Measurements from ENCODE around the gene CCSER1. TPM values are rescaled to one million over a fixed set of nuclear protein-coding genes. Genes with fewer than 3 reads are reported as not detected.
A peak's percentile ranks its signal among the peaks of the same experiment; 100 is the strongest.

CCSER1 gene
- total and polyA plus RNA-seq, 2 experiments from 2014 or later, result 2.9 to 3.4 TPM

GRCh38 chr4:90733211-90733610 is 606.0 kb downstream of the CCSER1 start:
- Histone ChIP-seq H3K4me2 (no peak overlapping the region), H3K4me1 (ENCODE audit: insufficient read depth) (peaks cover 13% of the 10 kb centered on the region), H2AFZ (no peak overlapping the region), H3K36me3 (ENCODE audit: insufficient read depth) (no peaks in the 10 kb centered on the region), H3K9me2 (ENCODE audit: insufficient read depth) (peaks cover 4% of the 10 kb centered on the region; the same call in 1 of the 2 replicates), H3F3A (replicated peaks; ENCODE audit: low read depth) (no peaks in the 10 kb centered on the region), H3K27me3 (ENCODE audit: insufficient read depth) (no peaks in the 10 kb centered on the region), H4K20me1 (replicated peaks; ENCODE audit: insufficient read depth) (no peaks in the 10 kb centered on the region), H3K27ac (ENCODE audit: low read depth) (no peak overlapping the region), H3K4me3 (no peak overlapping the region), H3K79me2 (replicated peaks; ENCODE audit: insufficient read depth) (no peaks in the 10 kb centered on the region)
- DNase-seq (ENCODE audit: low spot score) (no peak), ATAC-seq (no peak)
- TF ChIP-seq JUNB (IDR thresholded peaks at IDR 0.05; ENCODE audit: unreplicated experiment), result no peak
- no peak for TF ChIP-seq REST (IDR thresholded peaks at IDR 0.05; ENCODE audit: unreplicated experiment)
- no peak for TF ChIP-seq NANOG (IDR thresholded peaks at IDR 0.05; ENCODE audit: borderline replicate concordance)
- no peak for TF ChIP-seq CTCF (conservative IDR thresholded peaks at IDR 0.05; ENCODE audit: low read depth in 2 of 2)
- no peak for TF ChIP-seq ZNF114 (CRISPR knock-in tag; IDR thresholded peaks at IDR 0.05)
- TF ChIP-seq ZNF331 (CRISPR knock-in tag; IDR thresholded peaks at IDR 0.05; ENCODE audit: low read depth), result no peak
- H3K36me3 Mint-ChIP-seq (ENCODE audit: low read depth), result no peaks in the 10 kb centered on the region
- H3K4me1 Mint-ChIP-seq, result peaks cover 23% of the 10 kb centered on the region
- H3K4me3 Mint-ChIP-seq, result no peak overlapping the region
- H3K27ac Mint-ChIP-seq, result peak overlapping the region; percentile 15; the same call in 1 of the 2 replicates
- no peaks in the 10 kb centered on the region for H3K9me3 Mint-ChIP-seq
- H3K27me3 Mint-ChIP-seq (ENCODE audit: insufficient read depth, low read depth, poor library complexity), result peaks cover 2% of the 10 kb centered on the region

GRCh38 chr4:90745176-90745575 is 618.0 kb downstream of the CCSER1 start:
- Histone ChIP-seq H3K36me3 (ENCODE audit: insufficient read depth) (no peaks in the 10 kb centered on the region), H2AFZ (no peak overlapping the region), H4K20me1 (replicated peaks; ENCODE audit: insufficient read depth) (no peaks in the 10 kb centered on the region), H3K27me3 (ENCODE audit: insufficient read depth) (no peaks in the 10 kb centered on the region), H3K4me3 (no peak overlapping the region), H3K4me2 (no peak overlapping the region), H3K4me1 (ENCODE audit: insufficient read depth) (no peaks in the 10 kb centered on the region; the same call in 1 of the 2 replicates), H3K79me2 (replicated peaks; ENCODE audit: insufficient read depth) (no peaks in the 10 kb centered on the region), H3K9me2 (ENCODE audit: insufficient read depth) (no peaks in the 10 kb centered on the region), H3K27ac (ENCODE audit: low read depth) (no peak overlapping the region), H3F3A (replicated peaks; ENCODE audit: low read depth) (no peaks in the 10 kb centered on the region)
- no peak for DNase-seq (ENCODE audit: low spot score)
- ATAC-seq, result no peak
- H3K27me3 Mint-ChIP-seq (ENCODE audit: insufficient read depth, low read depth, poor library complexity), result peaks cover 2% of the 10 kb centered on the region
- H3K9me3 Mint-ChIP-seq, result peaks cover 2% of the 10 kb centered on the region; the same call in 2 of the 3 replicates
- H3K36me3 Mint-ChIP-seq (ENCODE audit: low read depth), result peaks cover 4% of the 10 kb centered on the region; the same call in 2 of the 3 replicates
- H3K4me3 Mint-ChIP-seq, result no peak overlapping the region
- H3K27ac Mint-ChIP-seq, result no peak overlapping the region
- no peaks in the 10 kb centered on the region for H3K4me1 Mint-ChIP-seq
- no peak for TF ChIP-seq ETS1 (IDR thresholded peaks at IDR 0.05)
- no peak for TF ChIP-seq ZNF462 (CRISPR knock-in tag; IDR thresholded peaks at IDR 0.05)
- TF ChIP-seq NANOG (IDR thresholded peaks at IDR 0.05; ENCODE audit: borderline replicate concordance), result no peak
- TF ChIP-seq ZNF331 (CRISPR knock-in tag; IDR thresholded peaks at IDR 0.05; ENCODE audit: low read depth), result no peak
- TF ChIP-seq CREB1 (CRISPR knock-in tag; IDR thresholded peaks at IDR 0.05; ENCODE audit: low read depth), result no peak
